Measurements from ENCODE around the gene ING4.
A peak's percentile ranks its signal among the peaks of the same experiment; 100 is the strongest.
"Not testable (repeated sequence)": the region's sequence is repeated elsewhere in the genome, so short reads cannot be mapped to it uniquely, and the experiment has no call there.

Gene ING4

GRCh38 chr12:6662906-6663742, at the start of gene ING4:
Gene ING4 (minus strand): TSS chr12:6663119. CDS start chr12:6663101, 18 bp downstream.
- no peaks in the 10 kb centered on the region for H3K27me3 ChIP-seq (ENCODE audit: insufficient read depth, low read length, poor library complexity, severe bottlenecking)
- H3K79me2 ChIP-seq (ENCODE audit: insufficient read depth, low read length) = peaks cover 19% of the 10 kb centered on the region
- H3F3A ChIP-seq (ENCODE audit: low read depth) = peaks cover 4% of the 10 kb centered on the region; the same call in 1 of the 2 replicates
- peak within 1 kb of the TSS; percentile 79 for H3K9ac ChIP-seq (ENCODE audit: low read depth, low read length, poor library complexity, severe bottlenecking)
- TF ChIP-seq EZH2phosphoT487 (IDR thresholded peaks at IDR 0.05; ENCODE audit: borderline replicate concordance) (no peak), CTCF (conservative IDR thresholded peaks at IDR 0.05; ENCODE audit: low read length) (no peak)
- no peaks in the 10 kb centered on the region for H3K9me3 ChIP-seq (ENCODE audit: insufficient read depth, low read depth, low read length)
- H4K20me1 ChIP-seq (ENCODE audit: insufficient read depth, low read length, poor library complexity, severe bottlenecking) = no peaks in the 10 kb centered on the region
- peaks cover 21% of the 10 kb centered on the region; the same call in 1 of the 2 replicates for H3K36me3 ChIP-seq (ENCODE audit: insufficient read depth, low read length)
- H3K4me1 ChIP-seq (ENCODE audit: insufficient read depth, low read length, poor library complexity, severe bottlenecking) = peaks cover 21% of the 10 kb centered on the region
- peak within 1 kb of the TSS; percentile 84 for H2AFZ ChIP-seq (ENCODE audit: low read length)
- no peaks in the 10 kb centered on the region for H3K9me2 ChIP-seq (replicated peaks; ENCODE audit: low read depth, low read length)
- peak within 1 kb of the TSS; percentile 80 for H3K4me3 ChIP-seq (ENCODE audit: low read length, poor library complexity, severe bottlenecking)
- peak within 1 kb of the TSS; percentile 98 for H3K4me2 ChIP-seq (ENCODE audit: low read depth, low read length, poor library complexity, severe bottlenecking)

- TF ChIP-seq EZH2phosphoT487 (IDR thresholded peaks at IDR 0.05; ENCODE audit: borderline replicate concordance) (no peak), CTCF (conservative IDR thresholded peaks at IDR 0.05; ENCODE audit: low read length) (no peak)
- no peaks in the 10 kb centered on the region for H3F3A ChIP-seq (ENCODE audit: low read depth)
- peak overlapping the region; percentile 32; the same call in 1 of the 2 replicates for H2AFZ ChIP-seq (ENCODE audit: low read length)
- no peaks in the 10 kb centered on the region for H4K20me1 ChIP-seq (ENCODE audit: insufficient read depth, low read length, poor library complexity, severe bottlenecking)
- no peaks in the 10 kb centered on the region for H3K79me2 ChIP-seq (ENCODE audit: insufficient read depth, low read length)
- no peaks in the 10 kb centered on the region for H3K9me3 ChIP-seq (ENCODE audit: insufficient read depth, low read depth, low read length)
- no peaks in the 10 kb centered on the region for H3K36me3 ChIP-seq (ENCODE audit: insufficient read depth, low read length)
- no peak overlapping the region for H3K9ac ChIP-seq (ENCODE audit: low read depth, low read length, poor library complexity, severe bottlenecking)
- H3K4me3 ChIP-seq (ENCODE audit: low read length, poor library complexity, severe bottlenecking) = no peak overlapping the region
- no peaks in the 10 kb centered on the region for H3K9me2 ChIP-seq (replicated peaks; ENCODE audit: low read depth, low read length)
- H3K4me1 ChIP-seq (ENCODE audit: insufficient read depth, low read length, poor library complexity, severe bottlenecking) = peaks cover 10% of the 10 kb centered on the region
- peak overlapping the region; percentile 13 for H3K4me2 ChIP-seq (ENCODE audit: low read depth, low read length, poor library complexity, severe bottlenecking)
- H3K27me3 ChIP-seq (ENCODE audit: insufficient read depth, low read length, poor library complexity, severe bottlenecking) = no peaks in the 10 kb centered on the region
Measured at GRCh38 chr12:6708960-6709394, 46.1 kb upstream of the ING4 start.

- H3K4me3 ChIP-seq (ENCODE audit: low read length, poor library complexity, severe bottlenecking); H3K27me3 ChIP-seq (ENCODE audit: insufficient read depth, low read length, poor library complexity, severe bottlenecking); H4K20me1 ChIP-seq (ENCODE audit: insufficient read depth, low read length, poor library complexity, severe bottlenecking); H3F3A ChIP-seq (ENCODE audit: low read depth); H3K9me2 ChIP-seq (replicated peaks; ENCODE audit: low read depth, low read length); H3K9me3 ChIP-seq (ENCODE audit: insufficient read depth, low read depth, low read length); H3K9ac ChIP-seq (ENCODE audit: low read depth, low read length, poor library complexity, severe bottlenecking); H3K79me2 ChIP-seq (ENCODE audit: insufficient read depth, low read length); H3K4me2 ChIP-seq (ENCODE audit: low read depth, low read length, poor library complexity, severe bottlenecking); H3K36me3 ChIP-seq (ENCODE audit: insufficient read depth, low read length): not testable (repeated sequence)
- 0 out of 2 replicates have a peak overlapping the region, but pooled peaks have one; percentile 49 for H2AFZ ChIP-seq (ENCODE audit: low read length)
- H3K4me1 ChIP-seq (ENCODE audit: insufficient read depth, low read length, poor library complexity, severe bottlenecking) = peaks cover 10% of the 10 kb centered on the region
Measured at GRCh38 chr12:6708351-6708750, 45.4 kb upstream of the ING4 start.

Measured in Loucy (cell line).